Cardiac fibroblast (primary cell): ENCODE data around the gene CFDP1.

Experiments used
- DNase-seq, 2 donors: peaks; one replicate each; pipeline versions ENCODE4 v3.0.0 to v3.0.0-alpha.2; 2010; ENCODE audit warnings: low read depth in 2 of 2
- H3K4me3 ChIP-seq, 2 donors: replicated peaks in 1 of 2; 1 replicate in 1 of 2; 2 replicates in 1 of 2; pipeline ENCODE4 v1.5.1; 2011; ENCODE audit warnings: low read depth in 2 of 2, low read length in 2 of 2, mild to moderate bottlenecking in 2 of 2, moderate library complexity in 1 of 2
- CTCF ChIP-seq: IDR thresholded peaks from one replicate; pipeline ENCODE4 v1.5.1; 2011; ENCODE audit warnings: low read depth, mild to moderate bottlenecking, low read length, inconsistent platforms

CFDP1 gene

DNA sequence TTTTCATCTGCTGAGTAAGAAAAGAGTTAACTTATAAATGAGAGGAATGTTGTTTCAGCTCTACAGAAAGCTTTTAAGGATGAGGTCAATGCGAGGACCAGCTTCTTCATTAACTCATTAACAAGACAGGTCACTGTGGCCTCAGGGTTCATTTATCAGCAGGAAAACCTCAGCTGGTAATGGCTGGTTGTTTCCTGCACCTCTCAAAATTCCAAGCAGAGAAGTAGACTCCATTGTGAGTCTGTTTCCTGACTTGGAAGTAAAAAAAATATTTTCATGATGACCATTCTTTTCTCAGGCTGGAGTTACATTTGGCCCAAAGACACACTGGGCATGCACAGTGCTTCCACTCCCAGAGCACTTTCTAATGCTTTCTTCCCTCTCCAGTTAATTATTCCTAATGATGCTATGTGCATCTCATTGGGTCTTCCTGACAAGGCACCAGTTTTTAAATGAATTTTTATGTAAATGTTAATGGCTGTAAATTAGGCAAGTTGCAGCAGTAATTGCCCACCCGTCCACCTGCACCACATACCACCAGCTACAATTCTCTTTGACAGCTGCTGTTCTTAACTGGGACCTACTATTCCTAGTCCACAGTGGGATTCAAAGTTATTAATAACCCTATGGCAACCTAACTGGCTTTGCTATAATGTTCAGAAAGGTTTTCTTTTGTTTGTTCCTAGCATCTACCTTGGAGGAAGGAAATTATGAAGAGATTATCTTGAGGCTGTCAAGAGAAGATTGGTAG, 92.4 kb downstream of the CFDP1 start:
- H3K4me3 ChIP-seq = no peak overlapping the region
- TF ChIP-seq CTCF = no peak
- peak; percentile 37 to 51 for DNase-seq

GRCh38 chr16:75337430-75337829, 95.9 kb downstream of the CFDP1 start:
- no peak overlapping the region for H3K4me3 ChIP-seq
- TF ChIP-seq CTCF = no peak
- DNase-seq = no peak

- no peak overlapping the region for H3K4me3 ChIP-seq
- no peak for TF ChIP-seq CTCF
- no peak for DNase-seq
Observed at GRCh38 chr16:75336521-75336920, 96.8 kb downstream of the CFDP1 start.

DNA sequence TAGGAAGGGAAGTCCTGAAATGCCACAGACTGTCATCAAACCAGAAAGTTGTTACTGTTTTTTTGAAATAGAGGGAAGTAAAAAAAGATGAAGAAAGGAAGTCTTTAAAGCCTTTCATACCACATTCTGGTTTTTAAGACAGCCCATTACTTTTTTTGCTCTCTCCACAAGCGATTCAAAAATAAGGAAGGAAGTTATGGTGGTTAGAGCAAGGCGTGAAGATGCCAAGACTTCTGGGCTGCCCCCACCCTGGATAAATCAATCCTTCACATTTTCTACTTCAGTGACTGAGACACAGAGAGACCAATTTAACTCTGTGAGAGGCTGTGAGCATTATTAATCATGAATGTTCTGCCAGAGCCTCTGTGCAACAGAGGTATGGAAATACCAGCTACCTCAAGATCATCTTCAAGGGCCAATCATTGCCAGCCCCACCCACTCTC, 99.6 kb downstream of the CFDP1 start:
- no peak for DNase-seq
- no peak overlapping the region for H3K4me3 ChIP-seq
- TF ChIP-seq CTCF = no peak

DNA sequence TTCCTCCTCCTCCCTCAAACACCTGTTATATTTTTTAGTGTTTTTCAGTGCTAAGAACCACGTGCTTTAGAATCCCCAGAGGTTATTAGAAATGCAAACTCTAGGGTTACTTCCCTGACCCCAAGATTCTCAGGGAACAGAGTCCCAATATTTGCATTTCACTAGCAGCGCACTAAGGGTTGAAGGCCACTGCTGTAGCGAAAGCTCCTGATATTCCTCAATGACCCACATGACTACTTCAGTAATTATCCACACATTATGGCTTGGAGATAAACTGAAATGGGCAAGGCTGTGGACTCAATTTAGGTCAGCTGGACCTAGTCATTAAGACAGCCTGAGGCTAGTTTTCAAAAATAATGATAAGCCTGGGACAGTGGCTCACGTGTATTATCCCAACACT, 103.4 kb downstream of the CFDP1 start:
- TF ChIP-seq CTCF = no peak
- DNase-seq = no peak
- no peak overlapping the region for H3K4me3 ChIP-seq

- no peak for DNase-seq
- no peak overlapping the region for H3K4me3 ChIP-seq
- no peak for TF ChIP-seq CTCF
Observed at GRCh38 chr16:75326333-75326732, 107.0 kb downstream of the CFDP1 start.

DNA sequence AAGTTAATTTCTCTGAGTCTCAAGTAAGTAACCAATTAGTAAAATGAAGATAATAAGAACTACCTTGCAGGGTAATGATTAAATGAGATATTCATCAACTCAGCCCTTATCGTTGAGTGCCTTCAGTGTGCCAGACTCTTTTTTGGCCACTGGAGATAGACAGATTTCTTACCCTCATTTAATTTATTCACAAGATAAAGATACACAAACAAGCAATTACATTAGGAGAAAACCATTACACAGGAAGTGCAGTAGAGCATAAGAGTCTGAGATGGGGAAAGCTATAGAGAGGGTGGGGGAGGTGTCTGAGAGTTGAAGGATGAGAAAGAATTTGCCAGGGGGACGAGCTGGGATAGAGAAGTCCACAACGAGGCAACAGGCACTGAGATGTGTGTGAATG, 109.4 kb downstream of the CFDP1 start:
- TF ChIP-seq CTCF = no peak
- H3K4me3 ChIP-seq = no peak overlapping the region
- no peak for DNase-seq
